H1 (cell line): ENCODE results near the gene EFEMP1. TPM values are rescaled to one million over a fixed set of nuclear protein-coding genes. Genes with fewer than 3 reads are reported as not detected.

Experiments used
- BRCA1 ChIP-seq: IDR thresholded peaks from 2 replicates; pipeline ENCODE4 v1.6.1; 2012; ENCODE audit warnings: low read depth, low read length, improper control_type of control experiment
- CHD7 ChIP-seq: fragments of 300-600 bp; sonication (generic); IDR thresholded peaks from 2 replicates; pipeline ENCODE4 v1.7.1; 2012; ENCODE audit warnings: low read length, moderate library complexity, mild to moderate bottlenecking, inconsistent platforms; ENCODE audit not compliant: insufficient replicate concordance
- GABPA ChIP-seq: IDR thresholded peaks from 2 replicates; pipeline ENCODE4 v1.6.1; 2011; ENCODE audit warnings: mild to moderate bottlenecking, low read length, moderate library complexity, borderline replicate concordance; ENCODE audit not compliant: insufficient read depth
- GTF2F1 ChIP-seq: IDR thresholded peaks from 2 replicates; pipeline ENCODE4 v1.6.1; 2012; ENCODE audit warnings: low read depth, low read length, improper control_type of control experiment, borderline replicate concordance
- HDAC6 ChIP-seq: IDR thresholded peaks from one replicate; pipeline ENCODE4 v1.7.1; 2012; ENCODE audit warnings: low read depth, mild to moderate bottlenecking, inconsistent platforms, low read length, moderate library complexity
- NRF1 ChIP-seq: IDR thresholded peaks from 2 replicates; pipeline ENCODE4 v1.6.1; 2011; ENCODE audit warnings: mild to moderate bottlenecking, low read depth, low read length, improper control_type of control experiment
- POLR2AphosphoS5 ChIP-seq: IDR thresholded peaks from 2 replicates; pipeline ENCODE4 v1.6.1; 2011; ENCODE audit warnings: low read depth, low read length
- RAD21 ChIP-seq, 2 experiments: IDR thresholded peaks in 1 of 2; conservative IDR thresholded peaks in 1 of 2; 2 replicates each; pipeline ENCODE4 v1.6.1; 2011; ENCODE audit warnings: low read depth in 2 of 2, low read length in 2 of 2, improper control_type of control experiment in 1 of 2, inconsistent platforms in 1 of 2, mild to moderate bottlenecking in 1 of 2, moderate library complexity in 1 of 2
- SIN3A ChIP-seq, 2 experiments: IDR thresholded peaks in 1 of 2; conservative IDR thresholded peaks in 1 of 2; 2 replicates each; pipeline ENCODE4 v1.6.1; 2011 to 2012; ENCODE audit warnings: low read length in 2 of 2, improper control_type of control experiment in 1 of 2, low read depth in 1 of 2, mild to moderate bottlenecking in 1 of 2
- SRF ChIP-seq: IDR thresholded peaks from 2 replicates; pipeline ENCODE4 v1.6.1; 2011; ENCODE audit warnings: mild to moderate bottlenecking, low read depth, low read length, moderate library complexity
- TBP ChIP-seq: IDR thresholded peaks from 2 replicates; pipeline ENCODE4 v1.6.1; 2011; ENCODE audit warnings: low read depth, low read length, improper control_type of control experiment
- YY1 ChIP-seq: IDR thresholded peaks from 2 replicates; pipeline ENCODE4 v1.6.1; 2011; ENCODE audit warnings: low read depth, mild to moderate bottlenecking, low read length
- polyA plus RNA-seq, 7 experiments: library from polyadenylated mRNA; depleted of rRNA in 3 of 7; stranded (reverse) in 5 of 7; unstranded in 2 of 7; fragments of >200 nt in 5 of 7; fragments of 200-250 nt in 2 of 7; gene quantifications; 1 replicate in 5 of 7; 2 replicates in 1 of 7; 4 replicates in 1 of 7; pipeline versions ENCODE4 v1.2.1 to v1.2.3, GENCODE V29; 2011 to 2013; ENCODE audit warnings: missing spikeins in 2 of 7, mixed read lengths in 2 of 7
- total RNA-seq: library from RNA; stranded (reverse); fragmentation: NEBNext Ultra II Directional; extraction: Animal tissue kit (Norgen Biotek cat#: 25700); gene quantifications from 2 replicates; pipeline ENCODE4 v1.2.1, GENCODE V29; 2021

The EFEMP1 gene
- total and polyA plus RNA-seq, 2 of the 8 experiments (the other 6 are each of a cell fraction or from before 2014, with no cell fraction given) = 15.5 to 19.7 TPM

- TF ChIP-seq CHD7 = no peak
- no peak for TF ChIP-seq YY1
- no peak for TF ChIP-seq POLR2AphosphoS5
- TF ChIP-seq GABPA = no peak
- TF ChIP-seq TBP = no peak
- TF ChIP-seq NRF1 = no peak
- TF ChIP-seq RAD21 (IDR thresholded peaks at IDR 0.05 in 1 of 2, conservative IDR thresholded peaks at IDR 0.05 in 1 of 2; ENCODE audit: low read depth in 2 of 2, low read length in 2 of 2) = no peak
- TF ChIP-seq BRCA1 = no peak
- TF ChIP-seq SIN3A (conservative IDR thresholded peaks at IDR 0.05 in 1 of 2, IDR thresholded peaks at IDR 0.05 in 1 of 2; ENCODE audit: low read depth in 1 of 2, low read length in 2 of 2) = no peak
- no peak for TF ChIP-seq GTF2F1
- TF ChIP-seq HDAC6 = no peak
- TF ChIP-seq SRF = no peak
Observed at GRCh38 chr2:55901941-55902340, 21.6 kb downstream of the EFEMP1 start (continued).
